ENCODE results near the gene TEAD3.

Gene TEAD3

GRCh38 chr6:35492258-35492973, 4.5 kb downstream of the TEAD3 start:
- DNase-seq (ENCODE audit: low spot score) = no peak

- no peak for DNase-seq (ENCODE audit: low spot score)
Measured at GRCh38 chr6:35491558-35492257, 5.2 kb downstream of the TEAD3 start.

GRCh38 chr6:35490821-35491557, 5.9 kb downstream of the TEAD3 start:
- no peak for DNase-seq (ENCODE audit: low spot score)

GRCh38 chr6:35489995-35490791, 6.7 kb downstream of the TEAD3 start:
- DNase-seq (ENCODE audit: low spot score) = no peak

GRCh38 chr6:35489066-35489465, 7.8 kb downstream of the TEAD3 start:
- no peak for DNase-seq (ENCODE audit: low spot score)

- no peak for DNase-seq (ENCODE audit: low spot score)
Measured at GRCh38 chr6:35488517-35488862, 8.4 kb downstream of the TEAD3 start.

GRCh38 chr6:35487658-35488516, 9.0 kb downstream of the TEAD3 start:
- peak; percentile 55 for DNase-seq (ENCODE audit: low spot score)

GRCh38 chr6:35486005-35486925, 10.6 kb downstream of the TEAD3 start:
- DNase-seq (ENCODE audit: low spot score) = no peak

GRCh38 chr6:35485402-35485877, 11.4 kb downstream of the TEAD3 start:
- DNase-seq (ENCODE audit: low spot score) = peak; percentile 63

- DNase-seq (ENCODE audit: low spot score) = peak; percentile 88
Measured at GRCh38 chr6:35484921-35485392, 11.9 kb downstream of the TEAD3 start.

- DNase-seq (ENCODE audit: low spot score) = no peak
Measured at GRCh38 chr6:35483893-35484645, 12.8 kb downstream of the TEAD3 start.

- DNase-seq (ENCODE audit: low spot score) = no peak
Measured at GRCh38 chr6:35483490-35483889, 13.4 kb downstream of the TEAD3 start.

- no peak for DNase-seq (ENCODE audit: low spot score)
Measured at GRCh38 chr6:35483062-35483461, 13.8 kb downstream of the TEAD3 start.

GRCh38 chr6:35481226-35481625, 15.7 kb downstream of the TEAD3 start:
- DNase-seq (ENCODE audit: low spot score) = no peak

- DNase-seq (ENCODE audit: low spot score) = no peak
Measured at GRCh38 chr6:35480176-35480575, 16.7 kb downstream of the TEAD3 start.

GRCh38 chr6:35478259-35478658, 18.6 kb downstream of the TEAD3 start:
- no peak for DNase-seq (ENCODE audit: low spot score)

- DNase-seq (ENCODE audit: low spot score) = no peak
Measured at GRCh38 chr6:35477551-35478179, 19.2 kb downstream of the TEAD3 start.

GRCh38 chr6:35477028-35477427, 19.9 kb downstream of the TEAD3 start:
- DNase-seq (ENCODE audit: low spot score) = no peak

- DNase-seq (ENCODE audit: low spot score) = no peak
Measured at GRCh38 chr6:35476004-35476403, 20.9 kb downstream of the TEAD3 start.

Measured in SW480 (cell line).